Activated CD4-positive, alpha-beta T cell treated with anti-CD3 and anti-CD28 coated beads, Interleukin-2, Interleukin-4, amounts not matched to agents 100 ng/mL and 50 ng/mL, durations not matched to agents 16 hours and 8 hours (primary cell): ENCODE results near the gene CETN3.

ENCODE experiments used
- DNase-seq: peaks from one replicate; pipeline ENCODE4 v3.0.0-alpha.2; 2020; ENCODE audit warnings: low spot score

The CETN3 gene

DNA sequence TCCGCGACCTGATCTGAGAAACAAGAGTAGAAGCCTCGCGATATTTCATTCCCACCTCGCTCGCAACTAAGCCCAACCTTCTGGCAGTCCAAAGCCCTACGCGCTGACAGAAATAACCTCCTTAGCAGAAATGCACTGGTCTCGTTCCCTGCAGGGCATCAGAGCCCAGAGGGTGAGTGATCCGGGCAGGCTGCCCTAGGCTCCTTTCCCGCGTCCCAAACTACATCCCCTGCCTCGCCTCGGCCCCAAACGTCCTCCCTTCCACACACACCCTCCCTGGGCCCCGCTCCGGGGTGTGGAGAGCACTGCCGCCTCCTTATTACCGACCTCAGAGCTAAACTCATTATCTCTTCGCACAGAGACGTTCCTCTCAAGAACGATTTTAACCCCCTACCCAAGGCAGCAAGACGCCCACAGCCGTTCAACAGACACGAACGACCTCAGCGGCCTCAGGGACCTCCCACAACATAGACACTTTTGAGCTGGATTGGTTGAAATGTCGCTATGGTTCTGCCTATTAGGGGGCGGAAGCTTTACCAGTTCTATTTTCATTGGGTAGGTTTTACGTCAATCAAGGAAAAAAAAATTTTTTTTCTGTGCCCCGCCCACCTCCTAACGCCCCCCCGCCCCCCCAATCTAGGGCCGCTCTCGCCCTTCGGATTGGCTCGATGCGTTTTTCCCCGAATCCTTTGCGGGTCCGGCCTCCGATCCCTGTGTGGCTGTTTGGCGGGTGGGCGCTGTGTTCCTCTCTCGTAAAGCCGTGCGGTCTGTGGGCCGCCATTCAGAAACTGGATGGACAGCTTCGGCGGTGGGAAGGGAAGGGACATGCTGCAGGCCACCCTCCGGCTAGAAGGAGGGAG, at the start of gene CETN3:
Gene CETN3 (minus strand): TSS at position 439 of the 860 bp plus-strand sequence. CDS start 95 bp downstream, at position 344.
- DNase-seq, result peak; percentile 93

DNA sequence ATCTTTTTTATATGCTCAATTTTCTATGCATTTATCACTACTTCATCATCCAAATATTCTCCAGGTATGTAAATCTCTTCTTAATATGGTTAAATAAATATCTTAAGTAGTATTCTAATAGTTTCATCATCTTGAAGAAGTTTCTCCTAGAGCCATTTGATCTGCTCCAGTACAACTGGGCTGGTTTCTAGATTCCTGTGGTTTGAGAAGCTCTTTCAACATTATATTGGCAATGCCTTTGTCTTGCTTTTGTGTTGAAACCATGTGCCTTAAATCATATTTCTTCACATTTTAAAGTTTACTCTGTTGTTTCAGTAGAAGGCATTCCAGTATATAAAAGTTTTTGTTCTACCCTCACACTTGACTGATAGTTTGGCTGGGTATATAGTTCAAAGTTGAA, 37.4 kb upstream of the CETN3 start:
- no peak for DNase-seq

DNA sequence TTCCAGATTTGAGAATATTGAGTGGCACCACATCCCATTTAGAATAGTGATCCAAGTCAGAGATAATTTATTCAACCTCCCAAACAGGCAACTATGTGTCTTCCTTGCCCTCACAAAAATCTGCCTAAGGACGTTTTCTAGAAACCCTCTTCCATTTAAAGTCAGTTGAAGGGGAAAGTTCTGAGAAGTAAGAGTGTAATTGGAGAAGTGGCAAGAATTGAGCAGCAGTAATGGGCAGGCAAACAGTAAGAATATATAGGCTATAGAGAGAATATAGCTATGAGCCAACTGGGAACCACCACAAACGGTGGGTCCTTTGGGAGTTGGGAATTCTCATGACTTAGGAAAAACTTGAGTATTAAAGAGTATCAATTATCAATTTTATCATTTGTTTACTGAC, 31.1 kb upstream of the CETN3 start:
- DNase-seq, result no peak

DNA sequence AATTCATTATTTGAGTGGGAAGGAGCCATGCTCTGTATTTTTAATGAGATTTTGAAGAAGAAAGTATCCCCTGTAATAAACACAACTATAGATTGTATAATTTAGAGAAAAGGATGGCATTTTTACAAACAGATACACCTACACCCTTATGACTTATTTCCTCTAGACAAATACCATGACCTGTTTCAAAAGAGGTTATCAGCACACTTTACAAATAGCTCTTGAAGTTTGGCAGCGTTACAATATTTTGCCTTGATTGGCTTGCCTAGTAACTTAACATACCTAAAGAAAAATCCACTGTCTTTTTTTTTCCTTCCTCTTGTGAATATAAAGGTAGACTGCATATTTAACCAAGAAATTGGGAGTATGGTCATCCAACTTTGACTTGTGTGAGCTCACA, 28.5 kb upstream of the CETN3 start:
- DNase-seq, result no peak

DNA sequence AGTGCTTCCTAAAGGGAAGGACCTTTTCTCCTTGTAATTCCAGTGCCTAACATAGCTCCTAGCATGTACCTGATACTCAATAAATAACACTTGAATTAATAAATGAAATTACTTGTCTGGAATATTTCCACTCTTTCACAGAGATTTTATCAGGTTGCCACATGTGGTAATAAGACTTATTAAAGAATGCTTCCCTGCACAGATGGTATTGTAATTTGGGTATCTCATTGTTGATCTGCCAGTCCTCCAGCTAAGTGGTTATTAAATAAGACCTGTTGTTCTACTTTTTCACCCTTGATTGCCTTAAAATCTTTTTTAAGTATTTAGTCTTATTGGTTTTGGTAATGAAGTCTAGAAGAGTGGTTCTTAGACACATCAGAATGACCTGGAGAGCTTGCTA, 28.1 kb upstream of the CETN3 start:
- no peak for DNase-seq

DNA sequence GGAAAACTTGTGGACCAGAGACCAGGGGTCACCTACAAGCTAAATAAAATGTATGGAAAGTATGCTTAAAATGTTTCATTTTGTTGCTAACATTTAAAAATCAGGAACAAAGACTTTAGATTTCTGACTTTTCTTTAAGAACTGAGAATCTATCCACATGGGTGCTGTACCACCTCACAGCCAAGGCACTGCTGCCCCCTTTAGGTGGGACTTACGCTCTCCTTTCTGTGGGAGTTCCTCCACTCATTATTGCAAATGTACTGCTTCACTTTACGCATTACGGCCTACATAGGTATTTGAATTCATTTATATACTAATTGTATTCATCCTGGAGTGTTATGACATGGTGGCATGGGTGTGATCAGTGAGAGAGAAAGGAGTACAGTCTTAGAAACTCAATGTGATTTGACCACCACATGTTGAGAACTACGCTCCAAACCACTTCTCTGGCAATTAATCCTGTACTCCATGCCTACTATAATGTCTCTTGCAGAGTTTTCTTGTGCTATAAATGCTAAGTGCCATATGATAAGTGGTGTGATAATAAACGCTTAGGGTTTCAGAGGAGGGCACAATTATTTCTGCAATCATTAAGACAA, 24.7 kb upstream of the CETN3 start:
- DNase-seq, result peak; percentile 35

DNA sequence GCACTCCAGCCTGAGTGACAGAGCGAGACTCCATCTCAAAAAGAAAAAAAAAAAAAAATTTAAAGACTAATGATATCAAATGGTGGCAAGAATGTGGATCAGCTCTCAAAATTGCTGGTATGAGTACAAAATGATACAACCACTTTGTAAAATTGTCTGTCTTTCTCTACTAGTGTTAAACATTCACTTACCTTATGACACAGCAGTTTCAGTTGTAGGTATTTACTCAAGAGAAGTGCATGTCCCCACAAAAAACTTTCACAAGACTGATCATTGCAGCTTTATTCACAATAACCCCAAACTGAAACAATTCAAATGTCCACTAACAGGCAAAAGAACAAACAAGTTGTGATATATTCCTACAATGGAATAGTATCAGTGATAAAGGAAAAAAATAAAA, 14.7 kb upstream of the CETN3 start:
- no peak for DNase-seq

DNA sequence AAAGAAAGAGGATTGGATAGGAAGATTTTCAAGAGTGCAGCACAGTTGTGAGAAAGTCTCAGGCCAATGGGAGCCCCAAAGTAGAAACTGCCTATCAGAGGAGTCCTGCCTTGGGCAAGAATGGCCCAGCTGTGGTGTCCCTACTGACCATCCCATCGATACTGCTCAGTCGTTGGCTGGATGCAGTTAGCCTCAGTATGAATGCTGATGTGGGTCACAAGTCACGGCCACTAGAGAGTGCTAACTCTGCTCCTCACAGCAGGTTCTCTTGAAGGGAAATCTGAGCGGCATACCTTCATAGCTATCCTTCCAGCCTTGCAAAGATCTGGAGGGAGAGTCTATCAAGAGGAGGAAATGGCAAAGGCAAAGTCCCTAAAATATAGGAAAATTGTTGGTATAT, 11.6 kb upstream of the CETN3 start:
- no peak for DNase-seq

DNA sequence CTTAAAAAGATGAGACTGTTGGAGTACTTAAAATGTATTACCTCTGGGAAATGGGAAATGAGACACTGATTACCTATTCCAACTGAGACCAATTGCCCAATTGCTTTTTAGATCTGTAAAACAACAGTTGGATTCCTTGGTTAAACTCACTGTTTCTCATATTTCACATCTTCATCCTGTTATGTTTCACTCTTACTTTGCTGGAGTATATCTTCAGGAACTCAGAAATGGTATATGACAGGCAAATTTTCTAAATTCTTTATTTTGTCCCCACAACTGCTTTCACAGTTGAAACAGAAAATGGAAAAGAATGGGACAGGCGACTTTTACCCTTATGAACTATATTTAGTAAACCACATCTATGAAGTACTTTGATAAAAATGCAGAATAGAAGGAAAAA, 8.7 kb upstream of the CETN3 start:
- DNase-seq, result no peak

DNA sequence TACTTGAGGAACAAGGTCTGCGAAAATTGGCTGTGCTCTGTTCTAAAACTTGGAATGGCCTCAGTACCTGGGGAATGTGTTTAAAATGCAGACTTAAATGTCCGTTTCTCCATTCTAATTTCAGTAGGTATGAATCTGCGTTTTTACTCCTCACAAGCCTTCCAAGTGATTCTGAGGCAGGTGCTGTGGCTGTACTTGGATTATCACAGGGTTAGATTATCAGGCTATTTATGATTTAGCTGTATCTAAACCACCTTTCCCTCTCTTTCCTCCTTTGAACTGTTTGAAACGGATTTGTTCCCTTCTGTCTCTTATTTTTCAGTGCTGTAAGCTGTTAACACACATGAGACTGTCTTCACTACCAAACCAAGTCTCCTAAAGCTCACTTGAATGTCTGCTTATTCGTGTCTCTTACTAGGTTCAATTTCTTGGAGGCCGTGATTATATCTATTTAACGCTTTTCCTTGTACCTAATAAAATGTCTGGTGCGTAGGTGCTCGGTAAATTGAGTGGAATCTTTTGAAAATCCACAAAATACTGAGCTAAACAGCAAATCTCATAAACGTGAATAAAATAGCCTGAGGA, 714 bp upstream of the CETN3 start:
- DNase-seq, result no peak

DNA sequence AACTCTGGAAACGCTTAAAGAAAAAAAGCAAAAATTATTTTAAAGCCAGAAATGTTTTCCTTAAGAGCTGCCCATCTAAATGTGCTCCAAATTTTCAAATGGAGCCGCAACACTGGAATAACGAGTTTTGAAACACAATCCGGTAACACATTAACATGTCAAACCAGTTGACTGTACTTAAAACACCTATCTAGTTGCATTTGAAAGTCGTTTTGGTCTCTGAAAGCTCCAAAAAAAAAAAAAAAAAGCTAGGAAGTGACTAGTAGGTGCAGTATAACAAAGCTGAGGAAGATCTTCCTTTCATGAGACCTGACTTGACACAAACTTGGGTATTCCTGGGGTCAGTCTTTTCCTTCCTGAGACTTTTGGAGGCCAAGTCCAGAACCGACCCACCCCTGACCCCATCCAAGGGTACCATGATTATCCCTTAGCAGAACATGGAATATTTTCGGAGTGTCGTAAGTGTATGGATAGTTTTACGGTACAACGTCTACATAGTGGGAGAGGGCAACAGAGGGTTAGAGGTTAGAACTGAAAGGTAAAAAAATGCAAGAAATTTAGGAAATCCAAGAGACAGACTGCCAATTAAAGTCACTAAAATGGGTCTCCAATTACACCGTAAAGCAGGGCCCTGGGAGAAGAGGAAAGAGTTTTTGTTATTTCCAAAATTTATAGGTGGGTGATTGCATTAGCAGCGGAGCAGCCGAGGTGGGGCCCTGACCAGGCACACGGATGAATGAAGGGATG, 812 bp downstream of the CETN3 start:
- DNase-seq, result no peak

DNA sequence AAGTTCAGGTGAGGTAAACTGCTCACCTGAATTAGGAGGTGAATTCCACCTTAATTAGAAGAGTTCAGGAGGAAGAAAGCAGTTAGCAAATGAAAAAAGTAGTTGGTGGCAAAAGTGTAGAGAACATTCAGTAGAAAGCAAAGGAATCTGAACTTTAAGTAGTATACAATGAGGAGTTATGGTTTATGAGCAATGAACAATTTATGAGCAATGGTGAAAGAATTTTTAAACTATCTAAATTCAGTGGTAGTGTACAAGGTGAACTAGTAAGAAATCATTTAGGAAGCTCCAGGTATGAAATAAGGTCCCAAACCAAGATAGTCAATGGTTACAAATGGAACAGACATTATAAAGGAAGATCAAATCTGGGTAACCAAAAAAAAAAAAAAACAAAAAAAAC, 3.1 kb downstream of the CETN3 start:
- no peak for DNase-seq

DNA sequence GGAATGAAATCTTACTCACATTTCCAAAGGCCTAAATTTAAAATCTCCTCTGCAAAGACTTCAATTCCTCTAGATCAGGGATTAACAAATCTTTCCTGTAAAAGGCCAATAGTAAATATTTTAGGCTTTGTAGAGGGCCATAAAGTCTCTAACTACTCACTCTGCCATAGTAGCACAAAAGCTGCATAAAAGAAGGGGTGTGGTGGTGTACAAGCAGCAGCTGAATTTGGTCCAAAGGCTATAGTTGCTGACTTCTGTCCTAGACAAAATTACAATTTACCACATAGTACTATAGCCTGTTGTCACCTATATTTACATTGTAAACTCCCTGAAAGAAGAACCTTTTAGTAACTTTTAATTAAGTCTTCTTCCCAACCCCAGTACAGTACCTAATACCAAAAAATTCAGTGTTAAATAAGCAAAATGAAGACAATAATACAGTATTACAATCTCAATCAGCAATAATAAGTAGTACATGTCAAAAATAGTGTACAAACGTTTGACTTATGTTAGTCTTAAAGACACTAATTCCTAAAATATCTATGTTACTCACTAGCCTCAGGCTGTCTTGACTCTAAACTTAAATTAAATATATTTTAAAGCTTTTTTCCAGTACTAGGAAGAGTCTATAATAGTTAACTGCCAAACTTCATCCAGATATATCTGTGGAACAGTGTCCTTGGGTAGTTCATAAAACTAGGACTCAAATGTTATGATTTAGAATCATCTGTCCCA, 6.9 kb downstream of the CETN3 start:
- DNase-seq, result no peak

DNA sequence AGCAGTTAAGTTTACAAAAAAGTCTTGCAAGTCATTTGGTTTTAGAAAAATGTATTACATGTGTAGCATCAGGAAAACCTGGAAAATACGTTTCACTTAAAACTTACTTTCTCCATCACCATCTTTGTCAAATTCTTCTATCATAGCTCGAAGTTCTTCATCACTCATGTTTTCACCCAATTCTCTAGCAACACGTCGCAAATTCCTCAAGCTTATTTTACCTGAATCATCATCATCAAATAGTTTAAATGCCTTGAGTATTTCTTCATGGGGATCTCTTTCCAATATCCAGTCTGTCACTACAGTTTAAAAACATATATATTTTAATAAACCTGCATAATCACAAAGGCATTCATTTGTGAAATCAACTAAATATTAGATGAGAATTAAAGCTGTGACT, 10.3 kb downstream of the CETN3 start:
- DNase-seq, result no peak

DNA sequence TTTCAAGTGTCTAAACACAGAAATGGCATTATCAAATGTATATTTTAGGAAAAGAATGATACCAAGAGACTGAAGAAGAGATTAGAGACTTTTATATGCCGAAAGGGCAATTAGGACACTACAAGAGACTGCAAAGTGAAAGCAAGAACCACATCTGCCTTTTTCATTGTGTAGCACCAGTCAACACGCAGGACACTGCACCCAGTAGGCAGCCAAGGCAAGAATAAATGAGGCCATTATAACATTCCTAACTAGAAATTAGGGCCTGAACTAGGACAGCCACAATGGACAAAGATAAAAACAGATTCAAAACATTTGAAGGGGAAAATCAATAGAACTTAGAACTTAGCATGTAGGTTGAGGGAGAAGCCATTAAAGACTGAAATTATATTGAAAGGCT, 10.8 kb downstream of the CETN3 start:
- DNase-seq, result no peak

DNA sequence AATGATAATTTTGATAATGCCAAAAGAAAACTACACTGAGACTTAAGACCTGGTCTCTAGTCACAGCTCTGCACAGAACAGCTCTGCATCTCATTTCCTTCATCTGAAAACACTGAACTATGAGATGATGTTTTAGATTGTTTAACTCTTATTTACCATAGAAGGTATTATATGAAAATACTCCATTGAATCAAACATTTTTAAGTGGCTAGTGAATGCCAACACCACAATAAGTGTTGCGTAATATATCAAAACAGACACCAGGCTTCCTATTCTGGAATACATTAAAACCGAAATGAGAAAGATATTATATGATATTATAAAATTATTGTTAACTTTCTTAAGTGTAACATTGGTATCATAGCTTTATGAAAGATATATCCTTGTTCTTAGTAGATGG, 14.6 kb downstream of the CETN3 start:
- no peak for DNase-seq

DNA sequence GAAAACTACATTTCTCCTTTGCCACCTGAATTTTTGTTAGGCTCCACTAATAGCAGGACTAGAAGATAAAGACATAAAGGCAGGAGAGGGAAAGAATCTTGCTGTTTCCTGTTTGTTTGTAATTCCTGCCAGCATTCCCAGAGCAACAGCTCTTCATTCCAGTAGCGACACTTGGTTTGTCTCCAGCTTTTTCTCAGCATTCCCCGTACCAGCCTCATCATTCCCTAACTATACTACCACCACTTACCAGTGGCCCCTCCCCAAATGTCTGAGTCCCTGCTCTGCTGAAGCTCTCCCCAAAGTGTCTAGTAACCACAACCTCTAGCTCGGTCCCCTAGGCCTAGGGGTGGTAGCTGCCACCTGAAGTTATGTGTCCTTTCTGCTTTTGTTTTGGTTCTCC, 18.6 kb downstream of the CETN3 start:
- no peak for DNase-seq

DNA sequence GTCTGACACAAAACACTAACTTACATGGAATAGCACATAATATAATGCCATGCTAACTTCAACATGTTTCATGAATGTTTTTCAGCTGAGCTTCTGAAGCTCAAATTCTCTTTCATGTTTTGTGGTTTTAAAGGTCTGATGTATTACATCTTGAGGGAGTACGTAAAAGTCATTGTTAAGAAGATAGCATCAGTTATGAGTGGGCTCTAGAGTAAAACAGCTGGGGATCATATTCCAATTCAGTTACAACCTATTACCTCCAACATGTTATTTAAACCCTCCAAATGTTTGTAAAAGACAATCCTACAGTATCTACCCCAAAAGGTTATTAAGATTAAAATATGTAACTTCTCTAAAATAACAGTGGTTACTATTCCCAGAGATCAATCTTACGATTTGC, 19.2 kb downstream of the CETN3 start:
- DNase-seq, result no peak

DNA sequence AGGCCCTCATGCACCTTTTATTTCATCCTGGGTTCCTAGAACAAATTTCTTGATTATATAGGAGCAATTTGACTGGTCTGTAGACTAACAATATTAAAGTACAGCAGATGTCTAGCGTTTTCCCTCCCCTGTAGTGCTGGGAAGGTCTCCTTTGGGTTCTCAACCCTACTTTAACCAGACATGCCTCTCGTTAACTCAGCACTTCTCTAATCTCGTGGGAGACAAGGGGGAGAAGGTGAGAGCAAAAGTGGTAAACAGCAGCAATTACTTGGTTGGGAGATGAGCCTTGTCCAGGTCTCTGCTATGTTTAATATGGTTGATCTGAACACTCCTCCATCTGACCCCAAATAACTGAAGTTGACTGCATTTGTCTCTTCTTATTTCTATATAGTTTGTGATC, 22.0 kb downstream of the CETN3 start:
- no peak for DNase-seq

DNA sequence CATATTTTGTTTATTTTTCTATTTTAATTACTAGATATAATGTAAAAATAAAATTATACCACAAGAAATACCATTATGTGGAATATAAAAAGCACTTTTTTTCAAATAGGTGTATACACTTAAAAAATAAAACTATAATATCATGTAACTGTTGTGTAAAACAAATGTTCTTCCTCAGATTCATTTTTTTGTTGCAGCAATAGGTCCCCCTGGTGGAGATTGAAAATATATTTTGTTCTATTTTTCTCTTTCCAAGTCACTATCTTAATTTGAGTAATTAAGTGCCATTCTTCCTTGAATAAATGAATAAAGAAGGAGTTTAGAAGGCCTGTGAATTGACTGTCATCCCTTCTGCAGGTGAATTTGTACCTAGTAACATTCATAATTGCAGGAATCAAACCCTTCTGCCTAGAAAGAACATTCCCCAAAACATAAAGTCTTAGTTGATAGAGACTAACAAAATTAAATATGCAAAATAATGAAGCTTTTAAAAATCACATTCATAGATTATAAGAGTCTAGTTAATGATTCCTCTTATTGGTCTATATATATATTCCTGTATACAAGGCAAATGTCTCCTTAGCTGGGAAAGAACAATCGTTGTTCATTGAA, 23.4 kb downstream of the CETN3 start:
- DNase-seq, result no peak

DNA sequence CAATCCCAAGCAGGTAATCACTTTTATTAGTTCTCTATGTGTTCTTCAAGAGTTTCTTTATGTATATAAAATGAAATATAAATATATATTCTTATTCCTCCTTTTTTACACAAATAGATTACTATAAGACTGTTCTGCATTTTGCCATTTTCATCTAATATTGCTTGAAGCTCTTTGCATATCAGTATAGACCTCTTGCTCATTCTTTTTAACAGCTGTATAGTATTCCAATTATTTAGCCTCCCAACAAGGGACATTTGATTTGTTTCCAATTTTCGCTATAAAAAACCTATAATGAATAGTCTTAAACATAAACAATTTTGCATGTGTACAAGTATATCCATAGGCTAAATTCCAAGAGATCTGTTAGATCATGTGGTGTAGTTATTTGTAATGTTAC, 25.2 kb downstream of the CETN3 start:
- no peak for DNase-seq

DNA sequence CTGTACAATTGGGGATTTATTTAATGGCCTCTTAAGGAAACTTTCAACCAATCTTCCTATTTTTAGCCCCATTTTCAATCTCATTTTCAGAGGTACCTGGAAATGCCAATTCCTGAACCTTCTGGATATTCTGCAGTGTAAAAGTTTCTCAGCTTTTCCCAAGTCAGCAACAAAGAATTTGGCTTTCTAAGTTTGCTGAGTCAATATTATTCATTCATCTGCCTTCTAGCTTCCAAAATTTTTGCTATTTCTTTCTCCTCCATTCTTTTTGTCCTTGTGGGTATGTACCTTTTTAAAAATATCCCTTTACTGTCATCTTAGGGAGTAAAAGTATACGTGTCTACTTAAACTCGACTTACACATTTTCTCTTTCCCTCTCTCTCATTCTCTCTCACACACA, 25.7 kb downstream of the CETN3 start:
- DNase-seq, result no peak
